Central memory CD8-positive, alpha-beta T cell (primary cell): ENCODE measurements around the gene EHD3.
"Not testable (repeated sequence)": the region's sequence is repeated elsewhere in the genome, so short reads cannot be mapped to it uniquely, and the experiment has no call there.

Experiments
- ATAC-seq: fragments of 150-1000 bp; cut with Tn5 transposase; replicated peaks from 2 replicates; pipeline ENCODE4 v1.10.0; 2022; ENCODE audit warnings: mild to moderate bottlenecking, moderate FRiP score, moderate number of reproducible peaks; ENCODE audit not compliant: poor library complexity, severe bottlenecking; ENCODE audit errors: extremely low read depth
- DNase-seq, 2 donors: peaks; one replicate each; pipeline ENCODE4 v3.0.0; 2021; ENCODE audit warnings: low spot score in 2 of 2
- H3K27ac Mint-ChIP-seq: one replicate; pipeline ENCODE4 v1.8.0; 2022; ENCODE audit warnings: low read depth, mild to moderate bottlenecking, moderate library complexity, mixed read lengths
- H3K27me3 Mint-ChIP-seq: one replicate; pipeline ENCODE4 v1.8.0; 2022; ENCODE audit warnings: mixed read lengths
- H3K36me3 Mint-ChIP-seq: one replicate; pipeline ENCODE4 v1.8.0; 2022; ENCODE audit warnings: mild to moderate bottlenecking, moderate library complexity, mixed read lengths; ENCODE audit not compliant: insufficient read depth
- H3K4me1 Mint-ChIP-seq: one replicate; pipeline ENCODE4 v1.8.0; 2022; ENCODE audit warnings: mixed read lengths
- H3K4me3 Mint-ChIP-seq: one replicate; pipeline ENCODE4 v1.8.0; 2022; ENCODE audit warnings: mild to moderate bottlenecking, moderate library complexity, mixed read lengths
- H3K9me3 Mint-ChIP-seq: one replicate; pipeline ENCODE4 v1.8.0; 2022; ENCODE audit warnings: mixed read lengths

Gene EHD3

DNA sequence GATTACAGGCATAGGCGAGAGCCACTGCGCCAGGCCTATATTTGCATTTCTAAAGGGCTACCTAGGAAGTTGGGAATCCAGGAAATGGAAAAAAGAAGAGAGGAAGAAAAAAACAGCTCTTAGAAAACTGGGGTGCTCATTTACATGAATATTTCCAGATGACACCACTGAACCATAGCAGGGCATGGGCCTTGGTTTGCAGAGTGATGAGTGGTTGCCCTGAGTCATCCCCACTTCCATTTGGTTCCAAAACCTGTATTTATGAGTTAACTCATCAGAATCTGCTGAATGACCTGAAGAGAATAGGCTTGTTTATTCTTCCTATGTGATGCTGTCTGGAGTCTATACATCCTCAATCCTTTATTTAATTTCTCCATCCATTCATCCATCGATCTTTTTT is 36.2 kb downstream of the EHD3 start:
- Mint-ChIP-seq H3K9me3 (no peaks in the 10 kb centered on the region), H3K4me1 (no peaks in the 10 kb centered on the region), H3K27me3 (peaks cover 33% of the 10 kb centered on the region), H3K27ac (no peak overlapping the region), H3K4me3 (no peak overlapping the region), H3K36me3 (no peaks in the 10 kb centered on the region)
- no peak for DNase-seq
- ATAC-seq: no peak

GRCh38 chr2:31270822-31271231 is 36.9 kb downstream of the EHD3 start:
- H3K27ac Mint-ChIP-seq: no peak overlapping the region

DNA sequence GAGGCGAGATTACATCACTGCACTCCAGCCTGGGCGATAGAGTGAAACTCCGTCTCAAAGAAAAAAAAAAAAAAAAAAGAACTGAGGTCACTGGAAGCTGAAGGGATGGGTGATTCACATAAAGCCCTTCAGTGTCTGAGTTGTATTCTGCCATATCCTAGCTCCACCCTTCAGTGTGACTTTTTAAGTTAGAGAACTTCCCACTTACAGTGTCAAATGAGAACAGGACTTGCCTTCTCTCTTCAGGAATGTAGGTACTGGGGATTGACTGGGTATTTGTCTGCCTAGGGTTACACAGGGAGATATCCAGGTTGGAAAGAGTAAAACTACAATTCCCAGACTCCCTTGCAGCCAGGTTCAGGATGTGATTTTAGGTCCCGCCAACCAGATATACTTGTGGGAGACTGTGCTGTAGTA is 37.9 kb downstream of the EHD3 start:
- no peak for ATAC-seq
- Mint-ChIP-seq H3K4me3 (no peak overlapping the region), H3K36me3 (no peaks in the 10 kb centered on the region), H3K27ac (no peak overlapping the region), H3K9me3 (no peaks in the 10 kb centered on the region), H3K4me1 (no peaks in the 10 kb centered on the region), H3K27me3 (peaks cover 50% of the 10 kb centered on the region)
- DNase-seq: no peak

More at GRCh38 chr2:31270822-31271231, 36.9 kb downstream of the EHD3 start:
- ATAC-seq (no peak), DNase-seq (no peak)
- H3K4me3 Mint-ChIP-seq: no peak overlapping the region
- peaks cover 40% of the 10 kb centered on the region for H3K27me3 Mint-ChIP-seq
- no peaks in the 10 kb centered on the region for H3K4me1 Mint-ChIP-seq
- H3K36me3 Mint-ChIP-seq: no peaks in the 10 kb centered on the region
- no peaks in the 10 kb centered on the region for H3K9me3 Mint-ChIP-seq

DNA sequence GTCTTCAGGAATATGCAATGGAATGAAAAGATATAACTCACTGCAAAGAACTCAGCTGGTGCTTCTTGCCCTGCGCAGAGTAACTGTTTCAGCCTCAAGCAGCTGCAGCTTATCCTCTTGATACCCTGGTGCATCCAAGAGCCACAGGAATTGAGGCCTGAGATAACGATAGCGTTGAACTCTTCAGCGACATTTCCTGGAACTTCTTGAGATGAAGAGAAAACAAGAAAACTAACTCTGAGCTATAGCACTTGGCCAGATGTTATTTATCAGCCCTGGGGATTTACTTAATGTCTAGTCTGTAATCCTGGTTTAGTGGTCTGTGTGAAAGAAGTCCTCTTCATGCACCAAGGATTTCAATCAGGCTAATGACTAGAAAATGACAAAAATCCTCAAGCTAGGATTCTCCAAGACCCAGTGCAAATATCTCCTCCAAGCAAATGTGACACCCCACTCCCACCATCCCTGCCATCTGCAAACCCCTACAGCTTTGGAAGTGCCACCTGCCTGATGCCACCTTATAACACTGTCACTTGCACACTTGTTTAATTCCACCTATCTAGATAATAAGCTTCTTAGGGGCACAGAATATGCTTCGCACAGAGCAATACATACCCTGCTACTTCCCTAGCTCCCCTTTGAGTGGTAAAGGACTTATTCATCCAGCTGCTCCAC is 40.6 kb downstream of the EHD3 start:
- H3K9me3 Mint-ChIP-seq: no peaks in the 10 kb centered on the region
- ATAC-seq: no peak
- H3K4me1 Mint-ChIP-seq: no peaks in the 10 kb centered on the region
- peaks cover 57% of the 10 kb centered on the region for H3K27me3 Mint-ChIP-seq
- peaks cover 1% of the 10 kb centered on the region for H3K36me3 Mint-ChIP-seq
- no peak overlapping the region for H3K4me3 Mint-ChIP-seq
- no peak overlapping the region for H3K27ac Mint-ChIP-seq
- no peak for DNase-seq

DNA sequence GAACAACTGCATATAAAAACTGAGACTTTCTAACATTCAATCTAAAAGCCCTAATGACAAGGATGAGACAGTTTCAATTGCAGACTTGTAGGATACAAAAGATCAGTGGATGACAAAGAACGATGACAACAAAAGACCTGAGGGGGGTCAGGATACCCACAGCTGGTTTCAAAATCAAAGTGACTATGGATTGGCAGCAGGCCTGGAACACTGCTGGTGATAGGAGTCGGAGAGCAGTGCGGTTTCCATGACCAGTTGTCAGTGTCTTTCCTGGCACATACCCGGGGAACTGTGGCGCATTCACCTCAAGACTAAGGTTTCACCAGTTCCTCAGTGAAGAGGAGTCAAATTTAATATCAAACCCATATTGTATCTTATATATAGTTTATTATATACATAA is 42.0 kb downstream of the EHD3 start:
- Mint-ChIP-seq H3K27me3 (peaks cover 63% of the 10 kb centered on the region), H3K9me3 (no peaks in the 10 kb centered on the region), H3K4me3 (no peak overlapping the region), H3K4me1 (no peaks in the 10 kb centered on the region), H3K27ac (no peak overlapping the region), H3K36me3 (peaks cover 1% of the 10 kb centered on the region)
- ATAC-seq: no peak
- no peak for DNase-seq

GRCh38 chr2:31277621-31278020 is 43.7 kb downstream of the EHD3 start:
- Mint-ChIP-seq H3K4me3 (no peak overlapping the region), H3K4me1 (no peaks in the 10 kb centered on the region), H3K9me3 (no peaks in the 10 kb centered on the region), H3K27ac (no peak overlapping the region), H3K36me3 (peaks cover 1% of the 10 kb centered on the region), H3K27me3 (peaks cover 56% of the 10 kb centered on the region)
- ATAC-seq (no peak), DNase-seq (no peak)

- Mint-ChIP-seq H3K4me3 (no peak overlapping the region), H3K36me3 (peaks cover 1% of the 10 kb centered on the region), H3K4me1 (no peaks in the 10 kb centered on the region), H3K27me3 (peaks cover 13% of the 10 kb centered on the region), H3K9me3 (no peaks in the 10 kb centered on the region), H3K27ac (no peak overlapping the region)
- no peak for ATAC-seq
- no peak for DNase-seq
Observed at GRCh38 chr2:31282634-31283033, 48.7 kb downstream of the EHD3 start.

DNA sequence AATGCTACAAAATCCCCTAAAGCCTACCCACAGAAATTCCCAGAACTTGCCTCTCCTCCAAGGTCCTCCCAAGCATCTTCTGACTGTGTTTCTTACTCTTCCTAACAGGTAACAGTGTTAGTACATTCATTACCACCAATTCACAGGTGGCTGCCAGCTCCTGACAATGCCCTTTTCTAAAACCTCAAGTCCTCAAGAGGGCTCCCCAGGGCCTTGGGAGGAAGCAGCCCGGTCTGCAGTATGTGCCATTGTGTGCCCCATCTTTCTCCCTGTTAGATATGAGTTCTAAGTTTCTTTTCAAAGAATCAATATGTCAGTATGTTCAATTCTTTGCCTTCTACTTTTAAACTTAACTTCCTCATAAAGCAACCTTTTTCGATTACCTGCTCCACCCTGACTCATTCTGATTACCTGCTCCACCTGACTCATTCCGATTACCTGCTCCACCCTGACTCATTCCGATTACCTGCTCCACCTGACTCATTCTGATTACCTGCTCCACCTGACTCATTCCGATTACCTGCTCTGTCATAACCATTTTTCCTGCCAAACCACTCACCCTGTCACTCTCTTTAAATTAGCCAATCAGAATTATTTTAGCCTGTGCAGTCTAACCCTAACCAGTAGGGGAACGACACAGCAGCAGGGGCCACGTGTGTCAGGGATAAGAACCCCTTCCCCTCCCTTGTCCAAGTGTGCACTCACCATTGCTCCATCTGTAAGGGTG is 49.4 kb downstream of the EHD3 start:
- not testable (repeated sequence) for ATAC-seq, H3K4me1 Mint-ChIP-seq, H3K9me3 Mint-ChIP-seq, H3K36me3 Mint-ChIP-seq, H3K4me3 Mint-ChIP-seq, H3K27ac Mint-ChIP-seq, DNase-seq
- peaks cover 13% of the 10 kb centered on the region for H3K27me3 Mint-ChIP-seq

GRCh38 chr2:31284107-31284506 is 50.2 kb downstream of the EHD3 start:
- DNase-seq: no peak
- no peak for ATAC-seq
- no peaks in the 10 kb centered on the region for H3K36me3 Mint-ChIP-seq
- no peaks in the 10 kb centered on the region for H3K4me1 Mint-ChIP-seq
- H3K4me3 Mint-ChIP-seq: no peak overlapping the region
- no peaks in the 10 kb centered on the region for H3K9me3 Mint-ChIP-seq
- no peak overlapping the region for H3K27ac Mint-ChIP-seq
- H3K27me3 Mint-ChIP-seq: peaks cover 10% of the 10 kb centered on the region

GRCh38 chr2:31286230-31286629 is 52.3 kb downstream of the EHD3 start:
- H3K4me3 Mint-ChIP-seq: no peak overlapping the region
- H3K4me1 Mint-ChIP-seq: no peaks in the 10 kb centered on the region
- H3K27me3 Mint-ChIP-seq: no peaks in the 10 kb centered on the region
- ATAC-seq: no peak
- H3K27ac Mint-ChIP-seq: no peak overlapping the region
- no peaks in the 10 kb centered on the region for H3K9me3 Mint-ChIP-seq
- no peak for DNase-seq
- no peaks in the 10 kb centered on the region for H3K36me3 Mint-ChIP-seq

DNA sequence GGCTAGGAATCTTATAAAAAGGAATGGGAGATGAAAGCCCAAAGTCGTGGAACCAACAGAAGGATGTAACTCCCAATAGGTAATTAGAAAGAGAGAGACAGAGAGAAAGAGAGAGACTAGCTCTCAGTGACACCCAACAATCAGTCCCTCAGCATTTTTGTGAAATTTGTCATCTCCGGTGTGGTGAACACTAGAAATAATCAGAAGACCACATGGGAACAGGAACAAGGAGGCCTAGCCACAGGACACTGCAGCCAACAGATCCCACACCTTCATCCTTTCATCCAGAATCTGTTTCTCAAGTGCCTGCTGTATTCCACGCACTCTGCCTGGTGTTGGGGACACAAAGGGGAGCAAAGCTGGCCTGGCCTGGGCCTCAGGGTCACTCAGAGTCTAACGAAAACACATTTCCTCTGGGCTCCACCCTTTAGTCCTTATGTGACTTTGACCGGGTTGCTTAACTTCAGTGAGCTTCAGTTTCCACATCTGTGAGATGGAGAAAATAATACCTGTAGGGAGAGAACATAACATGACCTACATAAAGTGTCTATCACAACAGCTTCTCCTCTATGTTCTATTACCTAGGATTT is 53.1 kb downstream of the EHD3 start:
- Mint-ChIP-seq H3K4me3 (no peak overlapping the region), H3K27me3 (no peaks in the 10 kb centered on the region), H3K9me3 (no peaks in the 10 kb centered on the region), H3K4me1 (no peaks in the 10 kb centered on the region), H3K36me3 (no peaks in the 10 kb centered on the region), H3K27ac (no peak overlapping the region)
- no peak for ATAC-seq
- DNase-seq: no peak

DNA sequence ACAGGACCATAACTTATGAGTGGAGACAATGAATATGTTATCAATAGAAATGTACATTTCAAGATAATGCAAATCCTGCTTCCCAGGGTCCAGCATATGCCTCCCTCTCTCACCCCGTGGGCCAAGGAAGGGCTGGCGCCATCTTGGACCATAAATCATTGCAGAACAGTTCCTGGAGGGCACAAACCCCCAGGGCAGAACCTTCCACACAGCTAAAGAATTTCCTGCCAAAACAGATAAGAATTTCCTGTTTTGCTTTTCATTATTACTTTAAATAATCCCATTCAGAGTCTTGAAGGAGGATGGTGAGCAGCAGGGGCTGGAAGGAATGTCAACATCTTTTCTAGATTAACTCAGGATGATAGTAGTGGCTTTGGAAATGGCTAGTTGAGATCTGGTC is 53.7 kb downstream of the EHD3 start:
- ATAC-seq: no peak
- H3K4me3 Mint-ChIP-seq: no peak overlapping the region
- DNase-seq: no peak
- no peaks in the 10 kb centered on the region for H3K4me1 Mint-ChIP-seq
- H3K9me3 Mint-ChIP-seq: no peaks in the 10 kb centered on the region
- no peak overlapping the region for H3K27ac Mint-ChIP-seq
- no peaks in the 10 kb centered on the region for H3K36me3 Mint-ChIP-seq
- H3K27me3 Mint-ChIP-seq: no peaks in the 10 kb centered on the region

DNA sequence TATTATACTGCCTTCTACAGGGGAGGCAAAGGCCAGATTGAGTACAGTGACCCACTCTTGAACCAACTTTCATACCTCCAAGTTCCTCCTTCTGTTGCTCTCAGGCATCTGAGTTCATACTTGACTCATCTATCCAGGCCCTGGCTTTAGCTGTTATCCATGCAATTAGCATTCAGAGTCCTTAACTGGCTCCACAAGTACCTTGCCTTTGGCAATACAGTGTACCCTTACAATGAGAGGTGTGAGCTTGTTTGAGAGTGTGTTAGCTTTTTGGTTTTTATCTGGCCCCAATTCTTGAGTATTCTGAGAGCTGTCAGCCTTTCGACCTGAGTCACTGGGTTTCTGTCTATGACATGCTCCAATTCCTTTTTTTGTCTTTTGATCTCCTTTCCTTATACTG is 60.2 kb downstream of the EHD3 start:
- peaks cover 2% of the 10 kb centered on the region for H3K36me3 Mint-ChIP-seq
- ATAC-seq: no peak
- no peaks in the 10 kb centered on the region for H3K4me1 Mint-ChIP-seq
- DNase-seq: no peak
- H3K27ac Mint-ChIP-seq: no peak overlapping the region
- no peaks in the 10 kb centered on the region for H3K9me3 Mint-ChIP-seq
- H3K4me3 Mint-ChIP-seq: no peak overlapping the region
- H3K27me3 Mint-ChIP-seq: peaks cover 9% of the 10 kb centered on the region
